Smooth muscle cell (in vitro differentiated cells): ENCODE data around the gene ZC3HAV1. TPM values are rescaled to one million over a fixed set of nuclear protein-coding genes. Genes with fewer than 3 reads are reported as not detected.
"Not testable (repeated sequence)": the region's sequence is repeated elsewhere in the genome, so short reads cannot be mapped to it uniquely, and the experiment has no call there.

Experiments
- DNase-seq: peaks from one replicate; lab custom pipeline; 2025; ENCODE audit not compliant: unreplicated experiment; lab: John Stamatoyannopoulos, UW
- H2AFZ ChIP-seq: fragments of 200-600 bp; sonication (generic); 2 replicates; pipeline ENCODE4 v1.6.0; 2016; ENCODE audit warnings: antibody characterized with exemption, low read depth, mild to moderate bottlenecking
- H3F3A ChIP-seq: fragments of 200-600 bp; sonication (generic); 2 replicates; pipeline ENCODE4 v1.6.0; 2017; ENCODE audit warnings: antibody characterized with exemption, low read depth
- H3K27ac ChIP-seq: fragments of 200-600 bp; sonication (generic); 2 replicates; pipeline ENCODE4 v1.5.1; 2016; ENCODE audit warnings: low read depth, mild to moderate bottlenecking
- H3K27me3 ChIP-seq: fragments of 200-600 bp; sonication (generic); 2 replicates; pipeline ENCODE4 v1.6.1; 2016; ENCODE audit warnings: low read depth, mild to moderate bottlenecking
- H3K36me3 ChIP-seq: fragments of 200-600 bp; sonication (generic); 2 replicates; pipeline ENCODE4 v1.5.1; 2016; ENCODE audit warnings: low read depth
- H3K4me1 ChIP-seq: fragments of 200-600 bp; sonication (generic); 2 replicates; pipeline ENCODE4 v1.5.1; 2016; ENCODE audit warnings: low read depth
- H3K4me2 ChIP-seq: fragments of 200-600 bp; sonication (generic); 2 replicates; pipeline ENCODE4 v1.6.0; 2016; ENCODE audit warnings: mild to moderate bottlenecking
- H3K4me3 ChIP-seq: fragments of 200-600 bp; sonication (generic); 2 replicates; pipeline ENCODE4 v1.5.1; 2016; ENCODE audit warnings: mild to moderate bottlenecking
- H3K79me2 ChIP-seq: fragments of 200-600 bp; sonication (generic); 2 replicates; pipeline ENCODE4 v1.6.0; 2016; ENCODE audit warnings: low read depth, mild to moderate bottlenecking
- H3K9ac ChIP-seq: fragments of 200-600 bp; sonication (generic); 2 replicates; pipeline ENCODE4 v1.6.0; 2016; ENCODE audit warnings: low read depth
- H3K9me3 ChIP-seq: fragments of 200-600 bp; sonication (generic); replicated peaks from 2 replicates; pipeline ENCODE4 v1.5.1; 2016; ENCODE audit warnings: low read depth
- H4K20me1 ChIP-seq: fragments of 200-600 bp; sonication (generic); 2 replicates; pipeline ENCODE4 v1.6.0; 2016; ENCODE audit warnings: low read depth
- WGBS: methylation state at CpG from one replicate; pipeline ENCODE4 v1.1.7; 2016; ENCODE audit warnings: low lambda C conversion rate; 5-methylcytosine and 5-hydroxymethylcytosine counted together
- polyA plus RNA-seq: library from polyadenylated mRNA; unstranded; fragments of >200 nt; fragmentation: Nextera tagmentation; extraction: Ambion mirVana; gene quantifications from 2 replicates; pipeline ENCODE4 v1.2.1, GENCODE V29; 2016
- total RNA-seq: library from RNA; depleted of rRNA; stranded (reverse); fragments of >200 nt; gene quantifications from 2 replicates; pipeline ENCODE4 v1.2.3, GENCODE V29; 2014
- TF ChIP-seq, protein P1 (sequence below): fragments of 200-600 bp; sonication (generic); IDR thresholded peaks from 2 replicates; pipeline ENCODE4 v1.5.1; 2017; ENCODE audit warnings: borderline replicate concordance, mild to moderate bottlenecking, antibody characterized with exemption; ENCODE audit not compliant: insufficient read depth, poor library complexity, severe bottlenecking

The ZC3HAV1 gene
- total and polyA plus RNA-seq, 2 experiments from 2014 or later: 4.7 to 12.1 TPM

DNA sequence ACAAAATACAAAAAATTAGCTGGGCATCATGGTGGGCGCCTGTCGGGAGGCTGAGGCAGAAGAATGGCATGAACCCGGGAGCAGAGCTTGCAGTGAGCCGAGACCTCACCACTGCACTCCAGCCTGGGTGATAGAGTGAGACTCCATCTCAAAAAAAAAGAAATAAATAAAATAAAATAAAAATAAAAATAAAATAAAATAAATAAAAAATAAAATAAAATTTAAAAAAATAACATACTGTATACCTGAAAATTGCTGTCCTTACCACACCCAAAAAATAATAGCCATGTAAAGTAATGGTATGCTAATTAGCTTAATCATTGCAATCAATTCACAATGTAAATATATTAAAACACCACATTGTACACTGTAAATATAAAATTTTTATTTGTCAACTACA, 77.0 kb downstream of the ZC3HAV1 start:
- Histone ChIP-seq H3K9ac (no peak overlapping the region), H3K79me2 (peaks cover 28% of the 10 kb centered on the region), H3K4me2 (no peak overlapping the region), H2AFZ (no peak overlapping the region), H3K27ac (no peak overlapping the region), H3K36me3 (peaks cover 3% of the 10 kb centered on the region), H3K4me1 (peaks cover 5% of the 10 kb centered on the region), H4K20me1 (peaks cover 27% of the 10 kb centered on the region), H3K27me3 (no peaks in the 10 kb centered on the region), H3K4me3 (no peak overlapping the region), H3K9me3 (no peaks in the 10 kb centered on the region), H3F3A (no peaks in the 10 kb centered on the region)
- 96% methylated on average over 4 of the region's 4 CpGs for WGBS
- no peak for DNase-seq
- TF ChIP-seq, protein P1, sequence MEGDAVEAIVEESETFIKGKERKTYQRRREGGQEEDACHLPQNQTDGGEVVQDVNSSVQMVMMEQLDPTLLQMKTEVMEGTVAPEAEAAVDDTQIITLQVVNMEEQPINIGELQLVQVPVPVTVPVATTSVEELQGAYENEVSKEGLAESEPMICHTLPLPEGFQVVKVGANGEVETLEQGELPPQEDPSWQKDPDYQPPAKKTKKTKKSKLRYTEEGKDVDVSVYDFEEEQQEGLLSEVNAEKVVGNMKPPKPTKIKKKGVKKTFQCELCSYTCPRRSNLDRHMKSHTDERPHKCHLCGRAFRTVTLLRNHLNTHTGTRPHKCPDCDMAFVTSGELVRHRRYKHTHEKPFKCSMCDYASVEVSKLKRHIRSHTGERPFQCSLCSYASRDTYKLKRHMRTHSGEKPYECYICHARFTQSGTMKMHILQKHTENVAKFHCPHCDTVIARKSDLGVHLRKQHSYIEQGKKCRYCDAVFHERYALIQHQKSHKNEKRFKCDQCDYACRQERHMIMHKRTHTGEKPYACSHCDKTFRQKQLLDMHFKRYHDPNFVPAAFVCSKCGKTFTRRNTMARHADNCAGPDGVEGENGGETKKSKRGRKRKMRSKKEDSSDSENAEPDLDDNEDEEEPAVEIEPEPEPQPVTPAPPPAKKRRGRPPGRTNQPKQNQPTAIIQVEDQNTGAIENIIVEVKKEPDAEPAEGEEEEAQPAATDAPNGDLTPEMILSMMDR: no peak

DNA sequence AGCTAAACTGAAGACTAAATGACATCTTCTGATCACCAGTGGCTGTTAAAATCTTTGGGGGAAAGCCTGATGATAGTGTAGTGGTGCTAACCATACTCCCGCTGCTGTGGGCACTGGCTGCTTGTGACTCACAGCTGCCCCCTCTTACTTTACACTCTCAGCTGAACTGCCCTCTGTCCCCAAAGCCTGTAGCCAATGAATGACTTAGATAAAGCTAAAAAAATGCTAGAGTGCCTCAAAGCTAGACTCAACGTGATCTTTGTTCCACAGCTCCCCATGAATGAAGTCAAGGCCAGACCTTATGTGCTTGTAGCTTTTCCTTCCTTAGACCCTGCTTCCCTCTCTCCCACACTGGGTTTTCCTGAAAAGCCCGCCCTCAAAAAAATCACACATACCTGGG, 80.2 kb downstream of the ZC3HAV1 start:
- H3K9ac ChIP-seq: no peak overlapping the region
- 89% methylated on average over 3 of the region's 3 CpGs for WGBS
- H3K27ac ChIP-seq: no peak overlapping the region
- TF ChIP-seq, protein P1: no peak
- H3K36me3 ChIP-seq: peaks cover 15% of the 10 kb centered on the region
- no peak overlapping the region for H3K4me2 ChIP-seq
- no peaks in the 10 kb centered on the region for H3K27me3 ChIP-seq
- DNase-seq: no peak
- no peak overlapping the region for H3K4me3 ChIP-seq
- peaks cover 26% of the 10 kb centered on the region for H4K20me1 ChIP-seq
- H3K79me2 ChIP-seq: peaks cover 16% of the 10 kb centered on the region
- H3F3A ChIP-seq: no peaks in the 10 kb centered on the region
- H2AFZ ChIP-seq: no peak overlapping the region
- H3K4me1 ChIP-seq: no peaks in the 10 kb centered on the region
- no peaks in the 10 kb centered on the region for H3K9me3 ChIP-seq

DNA sequence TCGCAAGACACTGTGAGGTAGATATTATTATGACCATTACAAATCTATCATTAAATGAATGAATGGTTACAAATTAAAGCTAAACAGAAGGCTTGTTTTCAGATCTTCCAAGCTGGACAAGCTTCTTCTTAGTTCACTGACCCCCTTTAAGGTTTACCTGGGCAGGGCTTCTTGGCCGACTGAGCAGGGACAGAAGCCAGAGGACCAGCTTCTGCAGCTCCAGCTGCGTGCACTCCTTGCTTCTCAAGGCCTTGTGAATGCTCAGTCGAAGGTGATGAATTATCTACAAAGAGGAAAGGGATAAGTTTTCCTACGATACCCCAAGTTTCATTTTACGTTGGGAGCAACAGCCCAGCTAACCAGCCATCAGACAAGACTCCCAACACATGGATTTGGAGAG, 83.0 kb downstream of the ZC3HAV1 start:
- Histone ChIP-seq H3K4me3 (no peak overlapping the region), H3K9ac (no peak overlapping the region), H3K79me2 (peaks cover 3% of the 10 kb centered on the region), H3K4me2 (no peak overlapping the region), H3K27me3 (no peaks in the 10 kb centered on the region), H3F3A (no peaks in the 10 kb centered on the region), H3K36me3 (peaks cover 20% of the 10 kb centered on the region), H4K20me1 (peaks cover 14% of the 10 kb centered on the region), H3K9me3 (no peaks in the 10 kb centered on the region), H2AFZ (no peak overlapping the region), H3K4me1 (no peaks in the 10 kb centered on the region), H3K27ac (no peak overlapping the region)
- no peak for DNase-seq
- WGBS: 99% methylated on average over 6 of the region's 6 CpGs
- TF ChIP-seq, protein P1: no peak

DNA sequence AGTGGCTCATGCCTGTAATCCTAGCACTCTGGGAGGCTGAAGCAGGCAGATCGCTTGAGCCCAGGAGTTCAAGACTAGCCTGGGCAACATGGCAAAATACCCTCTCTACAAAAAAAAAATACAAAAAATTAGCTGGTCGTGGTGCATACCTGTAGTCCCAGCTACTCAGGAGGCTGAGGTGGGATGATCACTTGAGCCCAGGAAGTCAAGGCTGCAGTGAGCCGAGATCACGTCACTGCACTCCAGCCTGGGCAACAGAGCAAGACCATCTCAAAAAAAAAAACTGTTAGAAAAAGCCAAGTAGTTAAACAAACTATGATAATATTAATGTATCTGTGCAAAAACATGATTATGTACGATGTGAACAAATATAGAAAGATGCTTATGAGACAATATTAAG, 83.7 kb downstream of the ZC3HAV1 start:
- Histone ChIP-seq H3K36me3 (peaks cover 20% of the 10 kb centered on the region), H4K20me1 (peaks cover 14% of the 10 kb centered on the region)
- H3K4me2 ChIP-seq, H3K27me3 ChIP-seq, DNase-seq, H3K4me3 ChIP-seq, H3K27ac ChIP-seq, H3K79me2 ChIP-seq, H2AFZ ChIP-seq, H3F3A ChIP-seq, H3K9ac ChIP-seq, H3K9me3 ChIP-seq, H3K4me1 ChIP-seq: not testable (repeated sequence)
- 99% methylated on average over 5 of the region's 5 CpGs for WGBS
